Stomach (tissue), 4 donors: Measurements from ENCODE around the gene CCDC191.

Source experiments
- EP300 ChIP-seq: sonication (generic); formaldehyde crosslinking; IDR thresholded peaks from one replicate; pipeline ENCODE4 v1.6.1; 2017; ENCODE audit warnings: antibody characterized with exemption
- POLR2A ChIP-seq, 4 donors: fragments of 450-650 bp; IDR thresholded peaks; one replicate each; pipeline ENCODE4 v1.6.1; 2016; ENCODE audit warnings: antibody characterized with exemption in 4 of 4, control low read depth in 2 of 4, mild to moderate bottlenecking in 1 of 4, moderate library complexity in 1 of 4
- POLR2AphosphoS5 ChIP-seq, 3 donors: sonication (generic); formaldehyde crosslinking; IDR thresholded peaks; one replicate each; pipeline ENCODE4 v1.6.1; 2016; ENCODE audit warnings: antibody characterized with exemption in 3 of 3
- TF ChIP-seq, protein P1 (sequence below), 7 experiments: fragments of 450-650 bp in 4 of 7; fragments of 200-600 bp in 3 of 7; sonication (generic) in 3 of 7; IDR thresholded peaks; one replicate each; pipeline ENCODE4 v1.5.1; 2016 to 2019; ENCODE audit warnings: antibody characterized with exemption in 7 of 7, control low read depth in 2 of 7, mild to moderate bottlenecking in 1 of 7

DNA sequence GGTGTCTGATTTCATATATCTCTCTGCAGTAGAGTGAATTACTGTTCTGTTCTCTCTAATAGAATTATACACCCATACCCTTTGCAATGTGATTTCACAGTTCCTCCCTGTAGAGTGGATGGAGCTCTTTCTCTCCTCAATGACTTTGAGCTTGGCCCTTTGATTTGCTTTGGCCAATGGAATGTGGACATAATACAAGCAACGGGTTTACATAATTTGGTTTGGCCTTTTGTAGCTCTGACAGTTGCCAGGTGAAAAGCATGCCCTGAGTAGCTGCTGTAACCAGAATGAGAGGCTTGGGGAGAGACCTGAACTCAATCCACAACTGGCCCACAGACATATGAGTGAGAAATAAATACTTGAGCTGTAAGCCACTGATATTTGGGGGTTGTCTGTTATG lies 76.4 kb downstream of the CCDC191 start:
- TF ChIP-seq, protein P1, sequence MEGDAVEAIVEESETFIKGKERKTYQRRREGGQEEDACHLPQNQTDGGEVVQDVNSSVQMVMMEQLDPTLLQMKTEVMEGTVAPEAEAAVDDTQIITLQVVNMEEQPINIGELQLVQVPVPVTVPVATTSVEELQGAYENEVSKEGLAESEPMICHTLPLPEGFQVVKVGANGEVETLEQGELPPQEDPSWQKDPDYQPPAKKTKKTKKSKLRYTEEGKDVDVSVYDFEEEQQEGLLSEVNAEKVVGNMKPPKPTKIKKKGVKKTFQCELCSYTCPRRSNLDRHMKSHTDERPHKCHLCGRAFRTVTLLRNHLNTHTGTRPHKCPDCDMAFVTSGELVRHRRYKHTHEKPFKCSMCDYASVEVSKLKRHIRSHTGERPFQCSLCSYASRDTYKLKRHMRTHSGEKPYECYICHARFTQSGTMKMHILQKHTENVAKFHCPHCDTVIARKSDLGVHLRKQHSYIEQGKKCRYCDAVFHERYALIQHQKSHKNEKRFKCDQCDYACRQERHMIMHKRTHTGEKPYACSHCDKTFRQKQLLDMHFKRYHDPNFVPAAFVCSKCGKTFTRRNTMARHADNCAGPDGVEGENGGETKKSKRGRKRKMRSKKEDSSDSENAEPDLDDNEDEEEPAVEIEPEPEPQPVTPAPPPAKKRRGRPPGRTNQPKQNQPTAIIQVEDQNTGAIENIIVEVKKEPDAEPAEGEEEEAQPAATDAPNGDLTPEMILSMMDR (IDR thresholded peaks at IDR 0.05), result no peak
- TF ChIP-seq POLR2A (IDR thresholded peaks at IDR 0.05) (no peak), POLR2AphosphoS5 (IDR thresholded peaks at IDR 0.05) (no peak), EP300 (no peak)
